MM.1S (cell line): ENCODE data around the gene TBX4.

Experiments used
- EZH2 ChIP-seq: fragments of 300-600 bp; sonication (generic); optimal IDR thresholded peaks from 2 replicates; pipeline ENCODE3; 2017; ENCODE audit warnings: low read depth, mild to moderate bottlenecking, antibody characterized with exemption, low read length, mixed read lengths
- EZH2phosphoT487 ChIP-seq: fragments of 300-600 bp; sonication (generic); IDR thresholded peaks from 2 replicates; pipeline ENCODE4 v1.6.1; 2018; ENCODE audit warnings: antibody characterized with exemption, low read length
- TF ChIP-seq, protein P1 (sequence below): fragments of 300-600 bp; sonication (generic); IDR thresholded peaks from 2 replicates; pipeline ENCODE4 v1.5.1; 2016; ENCODE audit warnings: antibody characterized with exemption, low read length, mixed read lengths

GRCh38 chr17:61415374-61416210, 36.6 kb upstream of the TBX4 start:
- TF ChIP-seq, protein P1, sequence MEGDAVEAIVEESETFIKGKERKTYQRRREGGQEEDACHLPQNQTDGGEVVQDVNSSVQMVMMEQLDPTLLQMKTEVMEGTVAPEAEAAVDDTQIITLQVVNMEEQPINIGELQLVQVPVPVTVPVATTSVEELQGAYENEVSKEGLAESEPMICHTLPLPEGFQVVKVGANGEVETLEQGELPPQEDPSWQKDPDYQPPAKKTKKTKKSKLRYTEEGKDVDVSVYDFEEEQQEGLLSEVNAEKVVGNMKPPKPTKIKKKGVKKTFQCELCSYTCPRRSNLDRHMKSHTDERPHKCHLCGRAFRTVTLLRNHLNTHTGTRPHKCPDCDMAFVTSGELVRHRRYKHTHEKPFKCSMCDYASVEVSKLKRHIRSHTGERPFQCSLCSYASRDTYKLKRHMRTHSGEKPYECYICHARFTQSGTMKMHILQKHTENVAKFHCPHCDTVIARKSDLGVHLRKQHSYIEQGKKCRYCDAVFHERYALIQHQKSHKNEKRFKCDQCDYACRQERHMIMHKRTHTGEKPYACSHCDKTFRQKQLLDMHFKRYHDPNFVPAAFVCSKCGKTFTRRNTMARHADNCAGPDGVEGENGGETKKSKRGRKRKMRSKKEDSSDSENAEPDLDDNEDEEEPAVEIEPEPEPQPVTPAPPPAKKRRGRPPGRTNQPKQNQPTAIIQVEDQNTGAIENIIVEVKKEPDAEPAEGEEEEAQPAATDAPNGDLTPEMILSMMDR: no peak
- no peak for TF ChIP-seq EZH2phosphoT487
- no peak for TF ChIP-seq EZH2
